Frontal cortex (tissue), 4 donors: Measurements from ENCODE around the gene TRAPPC11. TPM values are rescaled to one million over a fixed set of nuclear protein-coding genes. Genes with fewer than 3 reads are reported as not detected.
"Not testable (repeated sequence)": the region's sequence is repeated elsewhere in the genome, so short reads cannot be mapped to it uniquely, and the experiment has no call there.

ENCODE experiments used
- DNase-seq, 2 donors: peaks; one replicate each; pipeline ENCODE4 v3.0.0; 2012; ENCODE audit warnings: low spot score in 2 of 2
- FAIRE-seq: peaks from 2 replicates; lab custom pipeline; 2012; peaks lifted over from hg19 to GRCh38; lab: Jason Lieb, UNC
- total RNA-seq: library from RNA; depleted of rRNA; stranded (reverse); fragments of >200 nt; gene quantifications from one replicate; pipeline ENCODE4 v1.2.3, GENCODE V29; 2014
- donor health status: control.
- donor health status: control.
- donor health status: control.

TRAPPC11 gene
- total RNA-seq = 84.4 TPM

DNA sequence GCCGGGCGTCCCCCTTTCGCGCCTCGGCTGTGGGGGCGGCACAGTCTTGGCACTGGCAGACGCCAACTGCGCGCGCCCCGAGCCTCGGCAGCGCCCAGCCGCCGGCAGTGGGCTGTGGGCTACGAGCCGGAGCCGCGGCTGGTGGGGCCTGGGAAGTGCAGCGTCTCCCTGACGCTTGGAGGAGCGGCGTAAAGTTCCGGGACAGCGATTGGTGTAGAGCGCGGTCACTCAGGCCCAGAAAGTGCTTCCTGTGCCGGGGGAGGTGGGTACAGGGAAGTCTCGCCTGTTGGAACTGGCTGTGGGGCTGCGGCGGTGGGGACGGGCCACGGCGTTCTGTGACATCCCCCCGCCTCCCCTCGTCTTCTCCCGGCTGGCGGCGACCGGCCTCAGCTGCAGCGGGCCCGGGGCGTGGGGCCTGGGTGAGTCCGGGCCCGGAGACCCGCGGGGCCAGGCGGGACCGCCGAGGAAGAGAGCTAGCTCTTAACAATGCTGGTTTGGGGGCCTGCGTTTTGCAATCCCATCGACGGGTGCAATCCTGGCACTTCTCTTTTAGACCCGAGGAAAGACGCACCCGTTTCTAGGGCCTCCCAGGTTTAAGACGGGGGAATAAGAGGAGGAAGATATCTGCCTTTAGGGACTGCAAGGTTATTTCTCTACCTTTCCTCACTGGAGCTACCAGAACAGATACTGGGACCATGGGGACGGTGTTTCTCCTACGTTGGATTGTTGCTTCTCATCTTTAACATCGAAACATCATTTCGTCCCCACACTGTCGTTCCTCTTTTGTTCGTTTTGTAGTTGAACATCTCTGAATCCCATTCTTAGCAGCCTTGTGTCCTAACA, at the start of gene TRAPPC11, which contains the start of gene RWDD4:
Gene TRAPPC11 (plus strand): TSS at position 265 of the 843 bp plus-strand sequence. CDS start 4,575 bp downstream, outside the sequence.
Gene RWDD4 (minus strand): TSS at position 157 of the 843 bp plus-strand sequence. CDS start 233 bp downstream, outside the sequence.
- no peak for FAIRE-seq
- DNase-seq = peak; percentile 98

DNA sequence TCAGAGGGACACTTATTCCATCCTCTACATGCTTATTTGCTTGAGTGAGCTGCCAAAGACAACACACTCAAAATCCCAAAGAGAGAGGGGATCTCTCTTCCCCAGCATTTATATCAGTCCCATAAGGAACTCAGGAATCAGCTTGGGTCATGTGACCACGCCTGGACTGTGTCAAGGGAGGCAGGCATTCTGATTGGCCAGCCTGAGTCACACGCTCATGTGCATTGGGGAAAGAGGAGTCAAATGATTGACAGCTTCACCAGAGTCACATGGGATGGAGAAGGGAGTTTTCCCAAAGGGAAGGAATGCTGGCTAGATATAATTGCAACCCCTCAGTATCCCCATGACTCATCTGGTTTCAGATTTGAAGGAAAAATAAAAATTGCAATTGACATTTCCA, 49.1 kb upstream of the TRAPPC11 start:
- FAIRE-seq = no peak
- DNase-seq = no peak

DNA sequence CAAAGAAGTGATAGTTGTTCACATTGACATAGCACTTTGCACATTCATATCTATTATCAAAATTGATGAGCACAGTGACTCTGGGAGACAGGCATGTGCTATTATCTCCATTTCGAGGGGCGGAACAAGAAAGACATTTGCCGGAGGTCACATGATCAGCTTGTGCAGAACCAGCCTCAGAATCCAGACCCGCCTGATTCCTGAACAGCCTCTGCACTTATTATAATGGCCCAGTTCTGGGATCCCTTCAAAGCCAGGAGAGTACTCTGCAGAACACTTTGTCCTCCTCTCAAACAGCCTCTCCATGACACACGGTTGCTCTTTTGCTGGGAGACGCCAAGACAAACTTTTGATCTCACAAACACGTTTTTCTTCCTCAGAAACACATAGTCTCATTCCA, 48.5 kb upstream of the TRAPPC11 start:
- FAIRE-seq (no peak), DNase-seq (no peak)

DNA sequence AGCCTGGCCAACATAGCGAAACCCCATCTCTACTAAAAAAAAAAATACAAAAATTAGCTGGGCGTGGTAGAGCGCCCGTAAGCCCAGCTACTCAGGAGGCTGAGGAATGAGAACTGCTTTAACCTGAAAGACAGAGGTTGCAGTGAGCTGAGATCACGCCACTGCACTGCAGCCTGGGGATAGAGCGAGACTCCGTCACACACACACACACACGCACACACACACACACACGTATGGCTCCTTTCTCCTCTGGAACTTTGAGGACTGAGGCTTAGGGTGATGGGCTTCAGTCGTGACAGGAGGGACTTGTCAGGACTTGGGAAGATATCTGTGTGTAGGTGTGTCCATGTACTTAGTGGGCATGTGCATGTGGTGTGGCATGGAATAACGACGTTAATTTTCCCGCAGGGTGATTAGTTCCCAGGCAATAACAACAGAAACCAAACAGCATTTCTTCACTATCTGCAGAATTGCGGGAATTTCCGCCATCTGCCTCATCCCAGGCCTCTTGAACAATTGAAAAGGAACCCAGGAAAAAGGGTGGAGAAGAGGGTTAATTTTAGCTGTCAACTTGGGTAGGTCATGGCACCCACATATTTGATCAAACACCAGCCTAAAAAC, 47.8 kb upstream of the TRAPPC11 start:
- FAIRE-seq (no peak), DNase-seq (no peak)

DNA sequence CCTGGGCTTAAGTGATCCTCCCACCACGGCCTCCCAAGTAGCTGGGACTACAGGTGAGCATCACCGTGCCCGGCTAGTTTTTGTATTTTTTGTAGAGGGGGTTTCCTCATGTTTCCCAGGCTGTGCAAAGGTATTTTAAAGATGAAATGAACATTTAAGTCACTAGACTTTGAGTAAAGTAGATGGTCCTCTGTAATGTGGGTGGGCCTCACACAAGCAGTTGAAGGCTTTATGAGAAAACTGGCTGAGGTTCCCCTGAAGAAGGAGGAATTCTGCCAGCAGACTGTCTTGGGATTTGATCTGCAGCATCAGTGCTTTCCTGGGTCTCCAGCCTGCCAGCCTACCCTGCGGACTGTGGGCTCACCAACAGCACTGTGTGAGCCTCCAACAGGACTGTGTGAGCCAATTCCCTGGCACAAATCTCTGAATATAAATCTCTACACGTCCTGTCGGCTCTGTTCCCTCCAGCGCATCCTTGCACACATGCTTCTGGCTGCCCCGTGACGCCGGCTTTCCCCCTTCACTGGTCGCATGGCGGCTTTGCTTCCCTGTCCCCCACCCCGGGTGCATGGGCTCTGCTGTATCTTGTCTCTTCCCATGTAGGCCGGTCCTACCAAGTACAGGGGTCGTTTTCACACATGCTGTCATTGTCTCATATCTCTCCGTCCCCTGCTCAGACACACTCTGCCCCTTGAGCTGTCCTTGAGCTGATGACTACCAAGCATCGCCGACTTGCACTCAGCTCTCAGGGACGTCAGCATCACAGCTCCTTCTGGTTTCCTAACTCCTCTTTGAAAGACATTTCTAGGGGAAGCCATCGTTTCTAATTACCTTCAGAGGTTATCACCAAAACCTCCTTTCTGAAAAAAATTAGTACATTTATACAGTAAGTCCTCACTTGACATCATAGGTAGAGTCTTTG, 46.5 kb upstream of the TRAPPC11 start:
- FAIRE-seq = no peak
- no peak for DNase-seq

DNA sequence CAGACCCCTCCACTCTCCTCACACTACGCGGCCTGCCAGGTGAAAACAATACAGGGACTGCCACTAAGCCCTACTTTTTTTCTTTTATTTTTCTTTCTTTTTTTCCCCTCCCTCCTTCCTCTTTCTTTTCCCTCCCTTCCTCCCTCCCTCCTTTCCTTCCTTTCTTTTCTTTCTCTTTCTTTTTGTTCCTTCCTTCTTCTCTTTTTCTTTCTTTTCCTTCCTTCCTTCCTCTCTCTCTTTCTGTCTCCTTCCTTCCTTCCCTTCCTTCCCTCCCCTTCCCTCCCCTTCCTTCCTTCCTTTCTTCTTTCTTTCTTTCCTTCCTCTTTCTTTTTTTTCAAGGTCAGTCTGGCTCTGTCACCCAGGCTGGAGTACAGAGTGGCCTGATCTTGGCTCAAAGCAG, 42.0 kb upstream of the TRAPPC11 start:
- no peak for FAIRE-seq
- DNase-seq = no peak

DNA sequence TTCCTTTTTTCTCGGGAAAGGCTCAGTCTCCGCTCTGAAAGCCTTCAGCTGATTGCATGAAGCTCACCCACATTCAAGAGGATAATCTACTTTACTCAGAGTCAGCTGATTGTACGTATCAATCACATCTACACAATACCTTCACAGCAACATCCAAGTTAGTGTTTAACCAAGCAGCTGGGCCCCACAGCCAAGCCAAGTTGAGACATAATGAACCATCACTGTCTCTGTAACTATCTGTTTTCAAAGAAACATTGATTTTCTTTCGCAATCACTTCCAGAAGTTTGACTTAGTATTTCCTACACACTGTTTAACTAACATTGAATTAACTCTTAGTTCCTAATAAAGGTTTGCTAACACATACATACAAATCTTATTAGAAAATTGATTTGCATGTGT, 40.4 kb upstream of the TRAPPC11 start:
- DNase-seq (no peak), FAIRE-seq (no peak)

DNA sequence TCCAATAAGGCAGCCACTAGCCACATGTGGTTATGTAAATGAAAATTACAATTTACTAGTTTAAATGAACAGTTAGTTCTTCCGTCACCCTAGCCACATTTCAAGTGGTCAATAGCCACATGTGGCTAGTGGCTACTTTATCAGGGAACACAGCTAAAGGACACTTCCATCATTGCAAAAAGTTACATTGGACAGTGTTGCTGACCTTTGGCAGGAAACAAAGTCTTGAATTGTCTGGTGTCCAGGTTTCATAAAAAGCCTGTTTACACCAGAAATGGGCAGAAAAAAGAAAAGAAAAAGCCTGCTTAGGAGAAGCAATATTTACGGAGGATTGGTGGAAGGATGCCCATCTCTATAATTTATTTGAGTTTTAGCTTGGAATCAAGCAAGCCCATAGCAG, 38.7 kb upstream of the TRAPPC11 start:
- DNase-seq = no peak
- no peak for FAIRE-seq

DNA sequence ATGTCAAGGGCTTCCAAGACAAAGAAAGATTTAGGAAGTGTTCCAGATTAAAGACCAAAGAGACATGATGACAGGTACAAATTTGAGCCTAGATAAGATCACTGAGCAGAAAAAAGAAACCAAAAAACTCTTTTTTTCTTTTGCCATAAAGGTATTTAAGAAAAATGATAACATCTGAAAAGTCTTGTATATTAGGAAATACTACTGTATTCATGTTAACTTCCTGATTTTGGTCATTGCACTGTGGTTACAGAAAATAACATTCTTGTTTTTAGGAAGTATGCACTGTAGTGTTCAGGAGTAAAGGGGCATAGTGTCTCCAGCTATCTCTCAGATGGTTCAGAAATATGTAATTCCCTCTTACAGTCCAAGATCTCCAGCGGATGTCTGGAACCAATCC, 37.2 kb upstream of the TRAPPC11 start:
- DNase-seq (no peak), FAIRE-seq (no peak)

DNA sequence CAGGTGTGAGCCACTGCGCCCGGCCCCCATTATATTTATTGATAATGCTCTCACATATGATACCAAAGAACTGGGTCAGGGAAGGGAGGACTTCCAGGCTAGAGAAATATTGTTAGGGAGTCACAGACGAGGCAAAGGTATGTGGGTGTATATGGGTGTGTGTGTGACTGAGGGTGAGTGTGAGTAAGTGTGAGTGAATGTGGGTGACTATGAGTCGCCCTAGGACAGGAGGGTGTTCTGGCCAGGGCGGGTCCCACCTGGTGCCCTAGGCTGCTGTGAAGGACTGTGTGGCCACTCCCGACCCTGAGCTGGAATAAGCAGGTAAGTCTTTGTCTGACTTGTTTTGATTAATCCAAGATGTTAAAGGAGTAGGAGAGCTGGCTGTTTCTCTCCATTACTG, 34.5 kb upstream of the TRAPPC11 start:
- DNase-seq (no peak), FAIRE-seq (no peak)

DNA sequence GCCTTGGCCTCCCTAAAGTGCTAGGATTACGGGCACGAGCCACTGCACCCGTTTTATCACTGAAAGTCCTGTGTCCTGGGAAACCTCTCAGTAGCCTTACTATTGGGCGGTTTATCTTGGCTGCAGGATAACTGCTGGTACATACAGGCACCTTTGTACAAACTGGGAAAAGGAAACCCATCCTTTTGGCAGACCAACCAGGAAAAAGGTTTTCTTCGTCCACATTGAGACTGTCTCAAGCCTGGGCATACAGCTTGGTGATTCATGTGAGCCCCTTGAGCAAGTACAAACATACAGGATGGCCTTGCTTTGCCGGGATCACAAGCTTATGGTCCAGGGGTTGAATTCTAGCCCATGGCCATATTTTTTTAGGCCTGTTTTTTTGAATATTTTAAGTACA, 32.9 kb upstream of the TRAPPC11 start:
- DNase-seq = no peak
- FAIRE-seq = no peak

DNA sequence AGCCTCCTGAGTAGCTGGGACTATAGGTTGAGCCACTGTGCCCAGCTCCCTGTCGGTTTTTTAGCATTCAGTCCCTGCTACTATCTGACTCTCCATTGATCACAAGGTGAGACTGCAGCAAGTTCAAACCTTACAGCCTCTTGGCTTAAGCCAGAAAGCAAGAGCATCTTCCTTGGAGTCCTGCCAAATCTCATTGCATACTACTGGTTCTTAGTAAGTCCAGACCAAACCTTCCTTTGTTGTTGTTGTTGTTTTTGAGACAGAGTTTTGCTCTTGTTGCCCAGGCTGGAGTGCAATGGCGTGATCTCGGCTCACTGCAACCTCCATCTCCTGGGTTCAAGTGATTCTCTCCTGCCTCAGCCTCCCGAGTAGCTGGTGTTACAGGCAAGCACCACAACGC, 31.8 kb upstream of the TRAPPC11 start:
- not testable (repeated sequence) for FAIRE-seq, DNase-seq

DNA sequence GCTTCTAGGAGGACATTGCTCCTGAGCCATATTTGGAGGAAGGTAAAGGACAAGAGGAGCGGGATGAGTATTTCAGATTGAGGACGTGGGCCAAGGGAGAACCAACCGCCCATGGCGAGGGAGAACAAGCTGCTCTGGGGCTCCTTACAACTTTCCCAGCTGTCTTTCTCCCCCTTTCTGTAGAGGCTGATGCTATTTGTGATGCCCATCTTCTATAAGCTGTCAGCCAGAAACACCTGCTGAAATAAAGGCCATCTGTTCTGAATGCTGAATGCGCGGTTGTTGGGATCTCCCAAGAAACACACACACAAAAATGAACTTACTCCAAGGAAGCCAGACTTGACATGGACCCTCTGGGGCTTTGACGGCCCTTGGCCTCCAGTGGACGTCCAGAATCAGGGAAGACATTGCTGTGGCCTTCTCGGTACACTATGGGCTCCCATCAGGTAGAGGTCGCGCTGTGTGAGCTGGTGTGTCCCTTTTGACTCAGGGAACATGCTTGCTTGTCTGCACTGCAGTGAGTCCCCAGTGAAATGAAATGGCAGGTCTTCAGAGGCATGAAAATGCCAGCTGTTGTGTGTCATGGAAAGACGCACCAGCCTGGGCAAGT, 31.0 kb upstream of the TRAPPC11 start:
- FAIRE-seq (no peak), DNase-seq (no peak)

DNA sequence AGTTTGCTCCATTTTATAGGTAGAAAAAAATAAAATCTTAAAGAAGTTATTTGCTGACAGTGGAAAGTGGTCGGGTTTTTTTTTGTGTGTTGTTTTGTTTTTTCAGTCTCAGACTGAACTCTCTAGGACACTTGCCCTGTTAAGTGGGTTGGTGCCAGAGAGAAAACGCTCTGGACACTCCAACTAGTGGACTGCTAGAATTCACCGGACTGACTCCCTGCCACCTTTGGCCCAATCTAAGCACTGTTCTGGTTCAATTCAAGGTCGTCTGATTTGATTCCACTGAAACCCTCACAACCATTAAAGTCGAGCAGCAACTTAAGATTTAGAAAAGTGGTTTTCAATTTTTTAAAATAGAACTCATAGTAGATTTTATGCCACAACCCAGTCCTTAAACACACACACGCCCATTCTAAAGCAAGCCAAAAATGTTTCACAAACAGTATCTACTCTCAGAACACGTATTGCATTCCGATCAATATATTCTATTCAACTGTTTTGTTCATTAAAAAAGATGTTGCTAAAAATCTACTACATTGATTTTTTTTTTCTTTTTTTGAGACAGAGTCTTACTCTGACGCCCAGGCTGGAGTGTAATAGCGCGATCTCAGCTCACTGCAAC, 27.4 kb upstream of the TRAPPC11 start:
- no peak for FAIRE-seq

DNA sequence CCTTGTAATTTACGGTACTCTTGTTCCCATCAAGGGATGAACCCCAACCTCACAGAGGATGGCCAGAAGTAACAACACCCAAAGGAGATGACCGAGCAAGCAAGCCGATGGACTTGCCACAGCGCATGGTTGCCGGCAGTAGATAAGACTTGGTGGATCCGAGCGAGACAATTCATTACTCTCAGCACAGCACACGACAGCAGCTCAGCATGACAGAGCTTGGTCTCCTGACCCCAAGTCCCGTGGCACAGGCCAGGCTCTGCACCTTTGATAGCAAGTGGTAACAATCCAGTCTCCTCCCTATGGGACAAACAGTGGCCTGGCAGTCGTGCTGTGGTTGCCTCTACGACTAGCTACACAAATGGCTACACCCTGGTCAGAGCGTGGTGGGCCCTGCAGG, 26.4 kb upstream of the TRAPPC11 start:
- no peak for FAIRE-seq
- DNase-seq = no peak

More for the DNA sequence above, 27.4 kb upstream of the TRAPPC11 start:
- no peak for DNase-seq

DNA sequence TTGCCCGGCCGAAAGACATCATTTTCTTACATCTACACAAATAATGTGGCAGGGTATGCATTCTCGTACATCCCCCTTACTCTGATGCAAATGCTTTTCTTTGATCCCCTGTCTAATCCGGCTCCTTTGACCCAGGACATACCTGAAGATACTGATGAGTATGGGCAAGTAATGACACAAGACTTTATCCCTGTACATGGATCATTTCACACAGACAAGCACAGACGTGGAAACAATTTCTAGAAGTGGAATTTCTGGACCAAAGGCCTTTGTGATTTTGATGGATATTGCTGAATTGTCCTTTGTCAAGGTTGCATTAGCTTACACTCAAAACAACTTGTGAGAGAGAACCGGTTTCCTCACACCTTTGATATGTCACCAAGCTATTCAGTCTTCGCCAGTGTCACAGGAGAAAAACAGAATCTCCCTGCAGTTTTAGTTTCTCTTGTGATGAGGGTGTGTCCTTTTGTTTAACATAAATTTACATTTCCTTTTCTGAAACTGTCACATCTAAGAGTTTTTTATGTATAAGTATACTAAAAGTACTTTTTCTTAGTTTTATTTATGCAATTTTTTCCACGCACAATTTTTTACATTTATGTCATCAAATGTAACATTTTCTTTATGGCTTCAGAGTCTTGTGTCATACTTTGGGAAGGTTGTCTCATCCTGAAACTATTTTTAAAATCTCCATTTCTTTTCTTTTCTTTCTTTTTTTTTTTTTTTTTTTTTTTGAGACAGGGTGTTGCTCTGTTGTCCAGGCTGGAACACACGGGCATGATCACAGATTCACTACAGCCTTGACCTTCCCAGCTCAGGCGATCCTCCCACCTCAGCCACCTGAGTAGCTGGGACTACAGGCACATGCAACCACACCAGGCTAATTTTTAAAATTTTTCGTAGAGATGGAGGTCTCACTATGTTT, 25.4 kb upstream of the TRAPPC11 start:
- FAIRE-seq = no peak

DNA sequence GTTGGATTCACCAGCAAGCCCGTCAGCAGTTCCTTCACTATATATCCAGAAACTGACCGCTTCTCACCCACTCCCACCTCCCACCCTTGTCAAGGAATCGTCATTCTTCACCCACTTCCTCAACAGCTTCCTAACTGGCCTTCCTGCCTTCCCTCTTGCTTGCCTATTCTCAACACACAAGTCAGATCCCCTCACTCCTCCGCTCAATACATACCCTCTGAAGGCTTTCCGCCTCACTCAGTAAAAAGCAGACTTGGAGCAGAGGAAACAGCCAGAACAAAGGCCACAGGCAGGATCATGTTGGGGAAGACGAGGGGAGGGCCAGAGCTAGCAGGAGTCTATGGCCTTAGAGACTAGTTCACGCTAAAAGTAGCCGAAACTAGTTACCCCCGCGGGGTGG, 23.8 kb upstream of the TRAPPC11 start:
- FAIRE-seq (no peak), DNase-seq (no peak)

More for the DNA sequence above, 25.4 kb upstream of the TRAPPC11 start:
- no peak for DNase-seq

DNA sequence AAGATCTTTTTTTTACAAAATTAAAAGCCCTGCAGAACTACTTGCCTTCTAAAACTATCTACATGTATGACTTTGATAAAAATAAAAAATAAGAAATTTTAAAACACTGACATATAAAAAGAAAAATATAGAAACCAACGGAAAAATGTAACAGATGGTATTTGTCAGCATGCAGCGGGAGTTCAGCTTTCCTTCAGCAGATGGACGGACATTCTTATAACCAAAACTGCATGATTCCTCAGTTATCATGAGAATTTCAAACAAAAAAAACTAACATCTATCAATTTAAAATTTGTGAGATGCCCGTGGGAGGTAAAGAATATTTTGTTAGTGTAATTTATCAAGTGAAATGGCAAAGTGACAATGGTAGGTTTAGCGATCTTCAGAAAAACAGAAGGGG, 23.4 kb upstream of the TRAPPC11 start:
- FAIRE-seq (no peak), DNase-seq (no peak)
